Calu3 (cell line): ENCODE results near the gene BOLL. TPM values are rescaled to one million over a fixed set of nuclear protein-coding genes. Genes with fewer than 3 reads are reported as not detected.

Source experiments
- BruUV-seq: library from RNA; stranded (reverse); fragments of 400-500 nt; replicated peaks from 2 replicates; lab custom pipeline; 2021; lab: Mats Ljungman, UMichigan
- CTCF ChIA-PET: fragments of 300-600 bp; sonication (Branson Sonifier 250); formaldehyde crosslinking; loops from one replicate; lab custom pipeline; 2022; ENCODE audit warnings: antibody characterized with exemption; lab: Charles Lee
- DNase-seq: peaks from one replicate; pipeline ENCODE4 v3.0.0; 2022
- H3K27ac Mint-ChIP-seq: one replicate; pipeline ENCODE4 v1.8.0; 2022; ENCODE audit warnings: mixed read lengths; ENCODE audit not compliant: unreplicated experiment
- H3K27me3 Mint-ChIP-seq: one replicate; pipeline ENCODE4 v1.8.0; 2022; ENCODE audit warnings: mixed read lengths; ENCODE audit not compliant: unreplicated experiment
- H3K36me3 Mint-ChIP-seq: one replicate; pipeline ENCODE4 v1.8.0; 2022; ENCODE audit warnings: mild to moderate bottlenecking, moderate library complexity, mixed read lengths; ENCODE audit not compliant: insufficient read depth, unreplicated experiment
- H3K4me1 Mint-ChIP-seq: one replicate; pipeline ENCODE4 v1.8.0; 2022; ENCODE audit warnings: mild to moderate bottlenecking, low read depth, mixed read lengths; ENCODE audit not compliant: unreplicated experiment
- H3K4me3 Mint-ChIP-seq: one replicate; pipeline ENCODE4 v1.8.0; 2022; ENCODE audit warnings: mild to moderate bottlenecking, low read depth, moderate library complexity, mixed read lengths; ENCODE audit not compliant: unreplicated experiment
- H3K9me3 Mint-ChIP-seq: one replicate; pipeline ENCODE4 v1.8.0; 2022; ENCODE audit warnings: low read depth, mixed read lengths; ENCODE audit not compliant: unreplicated experiment
- CTCF ChIP-seq: fragments of 200-600 bp; IDR thresholded peaks from one replicate; pipeline ENCODE4 v1.8.0; 2022; ENCODE audit warnings: antibody characterized with exemption; ENCODE audit not compliant: unreplicated experiment
- intact Hi-C: fragments of 100-400 bp; cut with micrococcal nuclease; formaldehyde crosslinking; loops from one replicate; pipeline ENCODE4 v1.10.0; 2022; ENCODE audit not compliant: unreplicated experiment
- total RNA-seq: library from RNA; stranded (reverse); gene quantifications from 2 replicates; pipeline ENCODE4 v1.2.3, GENCODE V29; 2022

BOLL gene
- total RNA-seq, 1 experiment from 2014 or later: not detected

DNA sequence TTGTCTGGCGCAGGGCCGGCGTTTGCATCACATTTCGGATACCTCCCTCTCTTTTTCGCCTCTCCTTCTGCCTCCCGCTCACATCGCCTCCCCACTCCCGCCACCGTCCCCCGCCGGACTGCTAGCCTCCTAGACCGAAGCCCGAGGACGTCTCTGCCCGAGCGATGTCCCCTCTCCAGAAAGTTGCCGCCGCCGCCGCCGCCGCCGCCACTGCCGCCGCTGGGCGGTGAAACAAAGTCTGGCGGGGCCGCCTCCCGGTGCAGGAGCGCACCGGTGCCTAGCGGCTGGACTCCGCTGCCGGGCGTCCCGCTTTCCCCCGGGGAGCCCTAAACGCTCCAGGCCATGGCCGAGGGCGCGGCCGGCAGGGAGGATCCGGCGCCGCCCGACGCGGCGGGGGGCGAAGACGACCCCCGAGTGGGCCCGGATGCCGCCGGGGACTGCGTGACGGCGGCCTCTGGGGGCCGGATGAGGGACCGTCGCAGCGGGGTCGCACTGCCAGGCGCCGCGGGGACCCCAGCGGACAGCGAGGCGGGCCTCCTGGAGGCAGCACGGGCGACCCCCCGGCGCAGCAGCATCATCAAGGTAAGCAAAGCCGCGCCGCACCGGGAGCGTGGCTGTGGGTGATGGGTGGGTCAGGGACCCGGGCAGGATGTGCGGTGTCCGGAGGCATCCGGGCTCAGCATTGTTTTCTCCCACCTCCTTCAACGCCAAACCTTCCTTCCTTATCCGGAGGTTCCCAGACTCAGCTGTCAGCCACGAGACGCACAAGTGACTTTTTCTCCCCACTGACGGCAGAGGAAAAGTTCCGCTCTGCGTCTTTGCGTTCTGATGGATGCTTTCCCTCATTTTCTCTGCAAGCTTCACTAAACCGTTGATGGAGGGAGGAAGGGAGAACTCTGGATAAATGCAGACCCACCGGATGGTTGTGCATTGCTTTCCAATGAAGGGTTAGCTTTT is 19.9 kb upstream of the BOLL start:
- peak; percentile 44 for DNase-seq
- Mint-ChIP-seq H3K27me3 (peaks cover 81% of the 10 kb centered on the region), H3K4me1 (peaks cover 17% of the 10 kb centered on the region), H3K27ac (no peak overlapping the region), H3K4me3 (peak overlapping the region; percentile 92), H3K36me3 (peaks cover 18% of the 10 kb centered on the region), H3K9me3 (no peaks in the 10 kb centered on the region)
- CTCF ChIA-PET: interaction anchor here (1.4 kb wide), 1 partner anchor 491 kb away, joined by 9 read pairs; no protein-coding TSS in a partner anchor
- no peak for TF ChIP-seq CTCF
- BruUV-seq: no TSS peak
- intact Hi-C loops: loop anchor here (5.0 to 10.0 kb wide), 2 partner anchors 180 to 247 kb away; no protein-coding TSS in a partner anchor

GRCh38 chr2:197804049-197804757 is 19.1 kb upstream of the BOLL start, which contains the start of gene PLCL1:
TSS of gene PLCL1 (plus strand) at chr2:197804593.
- H3K9me3 Mint-ChIP-seq: no peaks in the 10 kb centered on the region
- peak; percentile 91 for DNase-seq
- H3K27ac Mint-ChIP-seq: no peak within 1 kb of the TSS
- H3K36me3 Mint-ChIP-seq: peaks cover 18% of the 10 kb centered on the region
- H3K27me3 Mint-ChIP-seq: peaks cover 72% of the 10 kb centered on the region
- intact Hi-C loops: loop anchor here (5.0 to 10.0 kb wide), 2 partner anchors 181 to 248 kb away; no protein-coding TSS in a partner anchor
- TF ChIP-seq CTCF: no peak
- CTCF ChIA-PET: interaction anchor here (1.4 kb wide), 1 partner anchor 492 kb away, joined by 9 read pairs; no protein-coding TSS in a partner anchor
- H3K4me3 Mint-ChIP-seq: peak within 1 kb of the TSS; percentile 92
- no TSS peak for BruUV-seq
- H3K4me1 Mint-ChIP-seq: peaks cover 17% of the 10 kb centered on the region

GRCh38 chr2:197803033-197803444 is 17.9 kb upstream of the BOLL start:
- BruUV-seq: no TSS peak
- CTCF ChIA-PET: no interaction called here
- TF ChIP-seq CTCF: peak; percentile 60
- no peak overlapping the region for H3K27ac Mint-ChIP-seq
- H3K27me3 Mint-ChIP-seq: peaks cover 61% of the 10 kb centered on the region
- peaks cover 18% of the 10 kb centered on the region for H3K36me3 Mint-ChIP-seq
- intact Hi-C loops: loop anchor here (1.0 to 10.0 kb wide), 4 partner anchors 182 to 493 kb away; no protein-coding TSS in a partner anchor
- H3K9me3 Mint-ChIP-seq: no peaks in the 10 kb centered on the region
- no peak overlapping the region for H3K4me3 Mint-ChIP-seq
- peaks cover 17% of the 10 kb centered on the region for H3K4me1 Mint-ChIP-seq
- peak; percentile 36 for DNase-seq

GRCh38 chr2:197801033-197801432 is 15.9 kb upstream of the BOLL start:
- Mint-ChIP-seq H3K4me3 (no peak overlapping the region), H3K27me3 (peaks cover 56% of the 10 kb centered on the region), H3K27ac (no peak overlapping the region), H3K4me1 (peaks cover 17% of the 10 kb centered on the region), H3K36me3 (peaks cover 18% of the 10 kb centered on the region), H3K9me3 (no peaks in the 10 kb centered on the region)
- TF ChIP-seq CTCF: no peak
- BruUV-seq: no TSS peak
- CTCF ChIA-PET: interaction anchor here (1.4 kb wide), 1 partner anchor 327 kb away, joined by 5 read pairs; no protein-coding TSS in a partner anchor
- no peak for DNase-seq
- intact Hi-C loops: loop anchor here (5.0 to 10.0 kb wide), 2 partner anchors 184 to 251 kb away; no protein-coding TSS in a partner anchor
